SU-DHL-6 (cell line): ENCODE measurements around the gene HUS1B.

Experiments
- H2AFZ ChIP-seq: fragments of 200-600 bp; sonication (generic); 2 replicates; pipeline ENCODE4 v1.6.1; 2014; ENCODE audit warnings: low read depth, mild to moderate bottlenecking, moderate library complexity, mixed read lengths, antibody characterized with exemption, low read length; ENCODE audit not compliant: severe bottlenecking
- H3F3A ChIP-seq: fragments of 200-600 bp; shearing (Covaris generic); 2 replicates; pipeline ENCODE4 v1.6.0; 2016; ENCODE audit warnings: antibody characterized with exemption, mild to moderate bottlenecking; ENCODE audit not compliant: insufficient read depth
- H3K27ac ChIP-seq: fragments of 200-600 bp; sonication (generic); 2 replicates; pipeline ENCODE4 v1.5.1; 2016; ENCODE audit warnings: low read depth, mild to moderate bottlenecking, low read length, moderate library complexity, mixed read lengths
- H3K27me3 ChIP-seq: fragments of 200-600 bp; sonication (generic), shearing (Covaris generic); 2 replicates; pipeline ENCODE4 v1.6.0; 2014; ENCODE audit warnings: mild to moderate bottlenecking, low read length
- H3K36me3 ChIP-seq: fragments of 200-600 bp; sonication (generic); 2 replicates; pipeline ENCODE4 v1.6.1; 2014; ENCODE audit warnings: mild to moderate bottlenecking, low read length, mixed read lengths
- H3K4me2 ChIP-seq: fragments of 300-600, 200-600 bp; shearing (Covaris generic), sonication (generic); 2 replicates; pipeline ENCODE4 v1.6.0; 2014; ENCODE audit warnings: low read length, low read depth, mild to moderate bottlenecking; ENCODE audit not compliant: poor library complexity, severe bottlenecking
- H3K4me3 ChIP-seq: fragments of 200-600 bp; sonication (generic); 2 replicates; pipeline ENCODE4 v1.5.1; 2014; ENCODE audit warnings: antibody characterized with exemption, low read length, mild to moderate bottlenecking, mixed read lengths; ENCODE audit not compliant: insufficient read depth, poor library complexity, severe bottlenecking
- H3K79me2 ChIP-seq: fragments of 200-600 bp; sonication (generic); 2 replicates; pipeline ENCODE4 v1.6.1; 2014; ENCODE audit warnings: mild to moderate bottlenecking, low read length, moderate library complexity; ENCODE audit not compliant: insufficient read depth
- H3K9ac ChIP-seq: fragments of 200-600 bp; sonication (generic); 2 replicates; pipeline ENCODE4 v1.7.0; 2014; ENCODE audit warnings: mild to moderate bottlenecking, low read length
- H3K9me2 ChIP-seq: fragments of 200-600 bp; sonication (generic); replicated peaks from 2 replicates; pipeline ENCODE4 v1.6.1; 2014; ENCODE audit warnings: low read length; ENCODE audit not compliant: insufficient read depth
- H3K9me3 ChIP-seq: fragments of 200-600 bp; sonication (generic); 2 replicates; pipeline ENCODE4 v1.6.1; 2014; ENCODE audit warnings: low read length, mixed read lengths; ENCODE audit not compliant: insufficient read depth
- H4K20me1 ChIP-seq: fragments of 200-600 bp; sonication (generic); 2 replicates; pipeline ENCODE4 v1.6.1; 2014; ENCODE audit warnings: low read depth, mild to moderate bottlenecking, antibody characterized with exemption, low read length, moderate library complexity, mixed read lengths
- CTCF ChIP-seq: fragments of 200-600 bp; sonication (generic); IDR thresholded peaks from one replicate; pipeline ENCODE4 v1.5.1; 2017; ENCODE audit warnings: antibody characterized with exemption, mild to moderate bottlenecking, low read length, moderate library complexity; ENCODE audit not compliant: insufficient read depth, poor library complexity, severe bottlenecking
- EZH2phosphoT487 ChIP-seq: fragments of 200-600 bp; sonication (generic), shearing (Covaris generic); conservative IDR thresholded peaks from 2 replicates; pipeline ENCODE4 v1.6.1; 2018; ENCODE audit warnings: mild to moderate bottlenecking, antibody characterized with exemption, low read length, moderate library complexity, mixed read lengths

Gene HUS1B

GRCh38 chr6:689223-689622, 32.3 kb upstream of the HUS1B start:
- TF ChIP-seq EZH2phosphoT487 (no peak), CTCF (no peak)
- no peak overlapping the region for H2AFZ ChIP-seq
- no peaks in the 10 kb centered on the region for H3K9me3 ChIP-seq
- H4K20me1 ChIP-seq, result peaks cover 16% of the 10 kb centered on the region
- H3K9ac ChIP-seq, result no peak overlapping the region
- H3K9me2 ChIP-seq, result no peaks in the 10 kb centered on the region
- no peaks in the 10 kb centered on the region for H3K36me3 ChIP-seq
- no peaks in the 10 kb centered on the region for H3K27me3 ChIP-seq
- peaks cover 76% of the 10 kb centered on the region for H3K79me2 ChIP-seq
- no peaks in the 10 kb centered on the region; the same call in 1 of the 2 replicates for H3F3A ChIP-seq
- no peak overlapping the region for H3K27ac ChIP-seq
- no peak overlapping the region for H3K4me2 ChIP-seq
- no peak overlapping the region for H3K4me3 ChIP-seq

GRCh38 chr6:686497-686896, 29.6 kb upstream of the HUS1B start:
- H3K9ac ChIP-seq, result no peak overlapping the region
- H3K9me3 ChIP-seq, result no peaks in the 10 kb centered on the region
- H4K20me1 ChIP-seq, result peaks cover 17% of the 10 kb centered on the region
- no peak for TF ChIP-seq EZH2phosphoT487
- TF ChIP-seq CTCF, result no peak
- H3F3A ChIP-seq, result no peaks in the 10 kb centered on the region
- no peak overlapping the region for H2AFZ ChIP-seq
- no peak overlapping the region for H3K27ac ChIP-seq
- no peak overlapping the region for H3K4me2 ChIP-seq
- no peaks in the 10 kb centered on the region for H3K36me3 ChIP-seq
- peaks cover 92% of the 10 kb centered on the region for H3K79me2 ChIP-seq
- no peaks in the 10 kb centered on the region for H3K9me2 ChIP-seq
- no peaks in the 10 kb centered on the region for H3K27me3 ChIP-seq
- H3K4me3 ChIP-seq, result no peak overlapping the region

DNA sequence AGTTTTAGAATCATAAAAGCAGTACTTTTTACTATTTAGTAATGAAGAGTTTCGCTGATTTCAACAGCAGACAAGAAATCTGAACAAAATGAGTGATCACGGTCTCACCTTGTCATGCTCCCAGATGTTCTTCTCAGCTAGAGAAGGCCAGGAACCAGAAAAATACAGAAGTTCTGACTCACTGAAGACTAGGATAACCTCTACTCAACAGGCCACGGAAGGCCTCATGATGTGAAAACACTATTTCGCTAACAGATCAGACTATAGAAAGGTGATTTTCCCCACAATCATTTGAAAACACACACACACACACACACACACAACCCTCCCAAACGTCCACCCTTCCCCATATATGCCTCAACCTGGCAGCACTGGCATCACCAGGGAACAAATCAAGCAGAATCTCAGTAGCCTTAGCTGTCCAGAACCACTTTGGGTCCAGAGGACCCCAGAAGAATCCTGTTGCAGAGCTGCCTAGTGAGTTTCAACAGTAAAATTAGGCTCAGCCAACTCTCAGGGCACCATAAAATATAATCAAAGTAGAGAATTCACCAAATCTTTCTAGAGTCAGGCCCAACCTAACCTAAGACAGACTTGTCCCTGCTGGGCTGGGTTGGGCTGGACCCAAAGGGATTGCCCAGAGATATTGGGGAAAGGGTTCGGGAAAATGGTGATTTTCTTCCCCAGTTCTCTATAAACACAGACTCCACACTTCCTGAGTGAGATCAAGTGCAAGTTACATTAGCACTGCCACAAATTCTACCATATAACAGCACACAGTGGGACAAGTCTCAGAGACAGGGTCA, 28.1 kb upstream of the HUS1B start:
- H3K27ac ChIP-seq, result no peak overlapping the region
- H2AFZ ChIP-seq, result no peak overlapping the region
- H3K27me3 ChIP-seq, result no peaks in the 10 kb centered on the region
- TF ChIP-seq EZH2phosphoT487 (no peak), CTCF (no peak)
- no peaks in the 10 kb centered on the region for H3K9me2 ChIP-seq
- no peaks in the 10 kb centered on the region for H3K9me3 ChIP-seq
- no peaks in the 10 kb centered on the region for H3K36me3 ChIP-seq
- H3F3A ChIP-seq, result no peaks in the 10 kb centered on the region
- no peak overlapping the region for H3K4me2 ChIP-seq
- peaks cover 92% of the 10 kb centered on the region for H3K79me2 ChIP-seq
- peaks cover 11% of the 10 kb centered on the region for H4K20me1 ChIP-seq
- no peak overlapping the region for H3K9ac ChIP-seq
- no peak overlapping the region for H3K4me3 ChIP-seq
